ENCODE results near the gene METTL16. TPM values are rescaled to one million over a fixed set of nuclear protein-coding genes. Genes with fewer than 3 reads are reported as not detected.

METTL16 gene
- total and polyA plus RNA-seq, 9 of the 15 experiments (the other 6 are each of a cell fraction or from before 2014, with no cell fraction given): 12.1 to 30.5 (median 19.8) TPM

- TF ChIP-seq SIN3A (IDR thresholded peaks at IDR 0.05; ENCODE audit: borderline replicate concordance in 2 of 2, control insufficient read depth in 1 of 2, low read depth in 2 of 2, low read length in 2 of 2): no peak
- no peak for TF ChIP-seq NCOA6 (IDR thresholded peaks at IDR 0.05)
Measured at GRCh38 chr17:2481760-2482159, 29.9 kb downstream of the METTL16 start (continued).

- Histone ChIP-seq H3K27me3 (ENCODE audit: control insufficient read depth in 2 of 2, insufficient read depth in 2 of 2, low read length in 2 of 2) (no peaks in the 10 kb centered on the region), H3K27ac (ENCODE audit: extremely low read depth, low read depth, low read length) (no peak overlapping the region), H3K4me1 (replicated peaks in 1 of 2; ENCODE audit: control insufficient read depth in 2 of 2, insufficient read depth in 2 of 2, low read length in 2 of 2) (no peaks in the 10 kb centered on the region), H3K36me3 (ENCODE audit: control insufficient read depth, insufficient read depth, low read length) (peaks cover 52% of the 10 kb centered on the region; the same call in 2 of the 3 replicates), H3K79me2 (ENCODE audit: control insufficient read depth, insufficient read depth, low read length) (peaks cover 34% of the 10 kb centered on the region), H3K4me3 (no peak overlapping the region), H3K9ac (ENCODE audit: insufficient read depth in 1 of 2, low read depth in 2 of 2, low read length in 2 of 2) (no peak overlapping the region), H2AFZ (ENCODE audit: low read depth, low read length) (no peak overlapping the region), H4K20me1 (replicated peaks; ENCODE audit: control insufficient read depth, insufficient read depth, low read length) (peaks cover 3% of the 10 kb centered on the region; the same call in 1 of the 2 replicates), H3K4me2 (ENCODE audit: insufficient read depth, low read length) (no peak overlapping the region), H3K9me3 (replicated peaks; ENCODE audit: control insufficient read depth, insufficient read depth, low read depth, low read length) (no peaks in the 10 kb centered on the region), H3K9me1 (ENCODE audit: control insufficient read depth, insufficient read depth, low read length) (no peaks in the 10 kb centered on the region)
- BruUV-seq (replicated peaks): no TSS peak
- POLR2A ChIA-PET: no interaction called here
- ATAC-seq (no peak), FAIRE-seq (no peak), DNase-seq (ENCODE audit: extremely low read depth in 1 of 4, low spot score in 3 of 4) (no peak)
- intact Hi-C loops (cut with micrococcal nuclease): no loop called here
- WGBS (ENCODE audit: insufficient coverage, low coverage, missing lambda C conversion rate): 75% methylated on average over 3 of the region's 3 CpGs
- in situ Hi-C loops (cut with MboI): no loop called here
- CTCF ChIA-PET (ENCODE audit: low intra/inter-chr PET ratio): no interaction called here
- TF ChIP-seq RCOR1 (IDR thresholded peaks at IDR 0.05; ENCODE audit: borderline replicate concordance in 1 of 2, low read depth in 2 of 2, low read length in 2 of 2) (no peak), NCOA2 (IDR thresholded peaks at IDR 0.05; ENCODE audit: partially characterized antibody in 2 of 2) (no peak), PHTF2 (CRISPR knock-in tag; IDR thresholded peaks at IDR 0.05) (no peak), NR0B1 (IDR thresholded peaks at IDR 0.05; ENCODE audit: partially characterized antibody) (no peak), ZNF274 (IDR thresholded peaks at IDR 0.05; ENCODE audit: borderline replicate concordance, low read depth, low read length) (no peak), MNT (conservative IDR thresholded peaks at IDR 0.05) (no peak), ATF7 (IDR thresholded peaks at IDR 0.05) (no peak), ZFP1 (CRISPR knock-in tag; IDR thresholded peaks at IDR 0.05) (no peak), HMG20A (CRISPR knock-in tag; conservative IDR thresholded peaks at IDR 0.05) (no peak), ZNF695 (CRISPR knock-in tag; IDR thresholded peaks at IDR 0.05) (no peak)
Measured at GRCh38 chr17:2478458-2478857, 33.2 kb downstream of the METTL16 start.

All from K562 (cell line).